Measurements from ENCODE around the gene KCNIP1.

The KCNIP1 gene

DNA sequence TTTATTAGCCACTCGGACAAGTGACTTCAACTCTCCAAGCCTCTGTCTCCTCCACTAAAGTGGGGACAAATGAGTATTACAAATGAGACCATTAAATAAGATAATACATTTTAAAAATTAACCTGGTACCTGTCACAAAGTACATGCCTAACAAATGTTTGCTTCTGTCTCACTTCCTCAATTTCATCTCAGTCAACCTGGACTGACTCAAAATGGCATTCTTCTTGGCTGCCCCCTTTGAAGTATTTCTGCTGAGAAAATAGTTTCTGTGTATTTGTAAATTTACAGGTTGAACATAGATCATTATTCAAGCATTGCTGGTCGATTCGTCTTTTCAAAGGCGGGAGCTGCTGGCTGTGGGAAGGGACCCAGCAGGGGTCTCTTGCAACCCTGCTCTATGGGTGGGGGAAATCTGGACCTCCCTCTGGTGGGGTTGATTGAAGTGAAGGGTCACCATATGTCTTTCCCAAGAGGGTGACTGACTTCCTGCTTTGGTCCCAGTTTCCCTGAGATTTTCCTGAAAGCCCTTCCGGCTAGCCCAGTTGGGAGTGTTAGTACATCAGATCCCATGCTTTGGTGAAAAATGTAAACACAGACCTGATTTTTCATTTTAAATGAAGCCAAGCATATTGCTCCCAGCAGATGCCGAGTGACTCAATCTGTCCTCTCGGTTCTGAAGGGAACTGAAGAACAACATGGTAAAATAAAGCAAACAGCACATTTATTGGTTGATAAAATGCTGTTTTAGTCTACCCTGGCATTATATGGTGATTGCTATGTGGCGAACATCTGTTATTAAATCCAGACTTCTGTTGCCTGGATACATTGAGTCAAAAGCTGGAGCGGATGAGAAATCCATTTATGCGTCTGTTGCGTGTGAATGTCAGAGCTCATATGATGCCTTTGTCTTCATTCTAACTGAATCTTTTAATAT is 73.0 kb downstream of the KCNIP1 start:
- DNase-seq (ENCODE audit: low read depth), result no peak
- TF ChIP-seq, protein P1, sequence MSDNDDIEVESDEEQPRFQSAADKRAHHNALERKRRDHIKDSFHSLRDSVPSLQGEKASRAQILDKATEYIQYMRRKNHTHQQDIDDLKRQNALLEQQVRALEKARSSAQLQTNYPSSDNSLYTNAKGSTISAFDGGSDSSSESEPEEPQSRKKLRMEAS (IDR thresholded peaks at IDR 0.05; ENCODE audit: low read depth, low read length), result no peak
- TF ChIP-seq, protein P2, sequence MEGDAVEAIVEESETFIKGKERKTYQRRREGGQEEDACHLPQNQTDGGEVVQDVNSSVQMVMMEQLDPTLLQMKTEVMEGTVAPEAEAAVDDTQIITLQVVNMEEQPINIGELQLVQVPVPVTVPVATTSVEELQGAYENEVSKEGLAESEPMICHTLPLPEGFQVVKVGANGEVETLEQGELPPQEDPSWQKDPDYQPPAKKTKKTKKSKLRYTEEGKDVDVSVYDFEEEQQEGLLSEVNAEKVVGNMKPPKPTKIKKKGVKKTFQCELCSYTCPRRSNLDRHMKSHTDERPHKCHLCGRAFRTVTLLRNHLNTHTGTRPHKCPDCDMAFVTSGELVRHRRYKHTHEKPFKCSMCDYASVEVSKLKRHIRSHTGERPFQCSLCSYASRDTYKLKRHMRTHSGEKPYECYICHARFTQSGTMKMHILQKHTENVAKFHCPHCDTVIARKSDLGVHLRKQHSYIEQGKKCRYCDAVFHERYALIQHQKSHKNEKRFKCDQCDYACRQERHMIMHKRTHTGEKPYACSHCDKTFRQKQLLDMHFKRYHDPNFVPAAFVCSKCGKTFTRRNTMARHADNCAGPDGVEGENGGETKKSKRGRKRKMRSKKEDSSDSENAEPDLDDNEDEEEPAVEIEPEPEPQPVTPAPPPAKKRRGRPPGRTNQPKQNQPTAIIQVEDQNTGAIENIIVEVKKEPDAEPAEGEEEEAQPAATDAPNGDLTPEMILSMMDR (IDR thresholded peaks at IDR 0.05; ENCODE audit: low read depth, low read length), result no peak
- TF ChIP-seq MYC (IDR thresholded peaks at IDR 0.05; ENCODE audit: low read depth, low read length) (no peak), POLR2A (IDR thresholded peaks at IDR 0.05; ENCODE audit: extremely low read depth, insufficient read length) (no peak)
- no peak overlapping the region for H3K4me3 ChIP-seq (ENCODE audit: low read depth, low read length)

DNA sequence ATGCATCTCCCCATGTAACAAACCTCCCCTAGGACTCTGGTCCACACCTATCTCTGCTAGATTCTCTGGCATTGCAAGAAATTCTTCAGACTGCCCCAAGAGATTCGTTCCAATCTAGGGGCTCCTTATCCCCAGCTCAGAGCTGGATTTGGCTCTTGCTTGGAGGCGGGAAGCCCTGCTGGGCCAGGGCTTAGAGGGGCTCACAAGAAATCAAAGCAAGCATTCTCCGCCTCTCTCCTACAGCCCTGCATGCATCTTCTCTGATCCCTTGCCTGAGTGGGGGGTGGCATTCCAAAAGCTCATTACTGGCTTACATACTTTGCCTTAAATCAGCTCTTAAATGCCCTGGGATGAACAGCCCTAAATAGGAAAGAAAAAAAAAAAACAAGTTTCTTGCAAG is 75.8 kb downstream of the KCNIP1 start:
- TF ChIP-seq MYC (IDR thresholded peaks at IDR 0.05; ENCODE audit: low read depth, low read length) (no peak), POLR2A (IDR thresholded peaks at IDR 0.05; ENCODE audit: extremely low read depth, insufficient read length) (no peak)
- TF ChIP-seq, protein P1 (IDR thresholded peaks at IDR 0.05; ENCODE audit: low read depth, low read length), result no peak
- TF ChIP-seq, protein P2 (IDR thresholded peaks at IDR 0.05; ENCODE audit: low read depth, low read length), result no peak
- H3K4me3 ChIP-seq (ENCODE audit: low read depth, low read length), result no peak overlapping the region
- DNase-seq (ENCODE audit: low read depth), result no peak

DNA sequence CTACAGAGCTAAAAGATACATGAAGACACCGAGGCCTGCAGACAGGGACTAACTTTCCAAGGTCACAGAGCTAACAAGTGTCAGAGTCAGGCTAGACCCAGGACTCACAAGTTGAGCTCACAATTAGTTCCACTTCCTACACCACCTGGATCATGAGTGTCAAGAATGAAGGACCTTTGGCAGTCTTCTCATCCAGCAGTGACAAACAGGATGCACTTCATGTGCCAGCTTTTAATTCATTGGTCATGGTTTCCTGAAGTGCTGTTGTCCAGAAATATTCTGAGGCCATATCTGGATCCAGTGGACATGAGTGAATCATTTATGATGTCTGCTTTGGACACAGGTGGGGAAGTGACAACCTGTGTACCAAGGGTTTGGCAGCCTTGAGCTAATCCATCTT is 77.4 kb downstream of the KCNIP1 start:
- no peak for DNase-seq (ENCODE audit: low read depth)
- no peak for TF ChIP-seq MYC (IDR thresholded peaks at IDR 0.05; ENCODE audit: low read depth, low read length)
- TF ChIP-seq, protein P1 (IDR thresholded peaks at IDR 0.05; ENCODE audit: low read depth, low read length), result no peak
- TF ChIP-seq, protein P2 (IDR thresholded peaks at IDR 0.05; ENCODE audit: low read depth, low read length), result no peak
- TF ChIP-seq POLR2A (IDR thresholded peaks at IDR 0.05; ENCODE audit: extremely low read depth, insufficient read length), result no peak
- no peak overlapping the region for H3K4me3 ChIP-seq (ENCODE audit: low read depth, low read length)

DNA sequence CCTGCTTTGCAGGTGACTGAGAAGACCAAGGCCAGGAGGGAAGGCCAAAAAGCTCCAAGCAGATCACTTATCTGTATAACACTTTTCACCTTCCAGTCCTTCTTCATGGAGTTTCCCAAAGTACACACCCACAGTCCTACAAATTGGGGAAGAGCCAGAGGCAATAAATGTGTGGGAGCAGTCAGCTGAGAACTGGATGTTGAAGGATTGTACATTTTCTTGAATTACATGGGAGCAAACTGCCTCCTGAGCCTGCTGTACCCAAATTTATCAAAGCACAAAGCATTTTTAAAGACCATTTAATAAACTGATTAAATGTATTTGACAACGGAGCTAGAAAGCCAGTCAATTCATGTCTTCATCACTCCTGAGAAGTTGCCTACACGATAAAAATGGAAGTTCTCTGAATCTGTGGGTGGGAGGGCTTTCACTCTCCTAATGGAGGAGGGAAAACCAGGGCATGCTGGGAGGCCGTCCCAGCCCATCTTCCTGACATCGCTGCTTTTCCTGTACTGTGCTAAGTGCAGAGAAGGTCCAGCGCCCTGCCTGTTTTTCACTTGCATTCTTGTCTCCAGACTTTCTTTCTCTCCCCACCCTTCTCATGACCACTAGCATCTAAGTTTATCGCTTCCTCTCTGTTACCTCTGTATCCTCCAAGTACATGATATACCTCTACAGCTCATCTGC is 79.0 kb downstream of the KCNIP1 start:
- TF ChIP-seq POLR2A (IDR thresholded peaks at IDR 0.05; ENCODE audit: extremely low read depth, insufficient read length) (no peak), MYC (IDR thresholded peaks at IDR 0.05; ENCODE audit: low read depth, low read length) (no peak)
- TF ChIP-seq, protein P1 (IDR thresholded peaks at IDR 0.05; ENCODE audit: low read depth, low read length), result no peak
- TF ChIP-seq, protein P2 (IDR thresholded peaks at IDR 0.05; ENCODE audit: low read depth, low read length), result no peak
- DNase-seq (ENCODE audit: low read depth), result no peak
- H3K4me3 ChIP-seq (ENCODE audit: low read depth, low read length), result no peak overlapping the region

DNA sequence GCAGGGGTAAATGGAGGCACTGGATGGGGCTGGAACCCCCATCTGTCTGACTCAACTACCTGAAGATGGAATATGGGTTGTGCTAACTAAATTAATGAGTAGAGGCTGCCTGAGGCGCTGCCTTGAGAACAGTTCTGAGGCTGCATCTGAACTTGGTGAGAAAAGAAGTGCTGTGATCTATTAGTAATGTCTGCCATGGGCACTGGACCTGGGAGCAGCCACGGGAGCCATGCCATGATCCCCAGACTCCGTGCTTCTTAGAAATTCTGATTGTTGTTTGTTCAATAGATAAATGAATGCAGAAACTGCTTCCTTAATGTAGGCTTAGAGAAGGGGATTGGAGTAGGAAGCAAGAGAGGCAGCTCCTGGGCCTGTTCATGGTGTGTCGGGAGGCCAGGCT is 80.2 kb downstream of the KCNIP1 start:
- no peak overlapping the region for H3K4me3 ChIP-seq (ENCODE audit: low read depth, low read length)
- no peak for DNase-seq (ENCODE audit: low read depth)

More for the DNA sequence above, 80.2 kb downstream of the KCNIP1 start:
- TF ChIP-seq, protein P1 (IDR thresholded peaks at IDR 0.05; ENCODE audit: low read depth, low read length), result no peak
- TF ChIP-seq, protein P2 (IDR thresholded peaks at IDR 0.05; ENCODE audit: low read depth, low read length), result no peak
- TF ChIP-seq POLR2A (IDR thresholded peaks at IDR 0.05; ENCODE audit: extremely low read depth, insufficient read length), result no peak
- no peak for TF ChIP-seq MYC (IDR thresholded peaks at IDR 0.05; ENCODE audit: low read depth, low read length)

All from NB4 (cell line).